Liver (tissue), 9 donors: ENCODE data around the gene PIGK. TPM values are rescaled to one million over a fixed set of nuclear protein-coding genes. Genes with fewer than 3 reads are reported as not detected.

ENCODE experiments used
- DNase-seq: peaks from one replicate; pipeline ENCODE4 v3.0.0-alpha.2; 2017; ENCODE audit warnings: low spot score
- H3K27ac ChIP-seq, 2 donors: one replicate each; pipeline ENCODE4 v1.7.0; 2013; ENCODE audit warnings: inconsistent platforms in 2 of 2, low read length in 2 of 2, control low read depth in 1 of 2, low read depth in 1 of 2, mild to moderate bottlenecking in 1 of 2
- H3K27me3 ChIP-seq, 4 donors: one replicate each; pipeline versions ENCODE4 v1.6.1 to v1.7.0; 2013; ENCODE audit warnings: low read length in 3 of 4, inconsistent platforms in 1 of 4, mild to moderate bottlenecking in 1 of 4, moderate library complexity in 1 of 4; ENCODE audit not compliant: control insufficient read depth in 4 of 4, insufficient read depth in 4 of 4
- H3K36me3 ChIP-seq, 4 donors: one replicate each; pipeline versions ENCODE4 v1.6.1 to v1.7.0; 2013; ENCODE audit warnings: low read length in 3 of 4, mild to moderate bottlenecking in 3 of 4, low read depth in 1 of 4, moderate library complexity in 1 of 4; ENCODE audit not compliant: control insufficient read depth in 4 of 4, insufficient read depth in 3 of 4
- H3K4me1 ChIP-seq, 4 donors: one replicate each; pipeline versions ENCODE4 v1.6.1 to v1.7.0; 2013; ENCODE audit warnings: low read length in 3 of 4, mild to moderate bottlenecking in 3 of 4, moderate library complexity in 1 of 4; ENCODE audit not compliant: control insufficient read depth in 4 of 4, insufficient read depth in 4 of 4
- H3K4me3 ChIP-seq, 3 donors: one replicate each; pipeline versions ENCODE4 v1.6.1 to v1.7.0; 2013; ENCODE audit warnings: low read length in 3 of 3, control low read depth in 1 of 3, low read depth in 1 of 3, mild to moderate bottlenecking in 1 of 3
- H3K9ac ChIP-seq, 2 donors: one replicate each; pipeline ENCODE4 v1.7.0; 2013; ENCODE audit warnings: low read length in 2 of 2, mild to moderate bottlenecking in 2 of 2, moderate library complexity in 2 of 2, control low read depth in 1 of 2, low read depth in 1 of 2
- H3K9me3 ChIP-seq, 4 donors: one replicate each; pipeline versions ENCODE4 v1.6.1 to v1.7.0; 2013; ENCODE audit warnings: low read length in 3 of 4; ENCODE audit not compliant: control insufficient read depth in 4 of 4
- EGR1 ChIP-seq, 2 donors: IDR thresholded peaks; 2 replicates each; pipeline ENCODE4 v1.6.1; 2016 to 2018; ENCODE audit warnings: antibody characterized with exemption in 2 of 2, low read depth in 2 of 2
- FOXA1 ChIP-seq: IDR thresholded peaks from 2 replicates; pipeline ENCODE4 v1.6.1; 2016; ENCODE audit warnings: antibody characterized with exemption
- FOXA2 ChIP-seq: IDR thresholded peaks from 2 replicates; pipeline ENCODE4 v1.6.1; 2016; ENCODE audit warnings: antibody characterized with exemption
- GABPA ChIP-seq, 2 donors: IDR thresholded peaks in 1 of 2; conservative IDR thresholded peaks in 1 of 2; 2 replicates each; pipeline ENCODE4 v1.6.1; 2016; ENCODE audit warnings: antibody characterized with exemption in 2 of 2, mild to moderate bottlenecking in 1 of 2, moderate library complexity in 1 of 2
- HNF4A ChIP-seq, 2 donors: conservative IDR thresholded peaks; 2 replicates each; pipeline ENCODE4 v1.6.1; 2016; ENCODE audit warnings: antibody characterized with exemption in 2 of 2, mild to moderate bottlenecking in 2 of 2
- HNF4G ChIP-seq: IDR thresholded peaks from 2 replicates; pipeline ENCODE4 v1.6.1; 2016; ENCODE audit warnings: antibody characterized with exemption
- JUND ChIP-seq, 2 donors: IDR thresholded peaks; 2 replicates each; pipeline ENCODE4 v1.6.1; 2016; ENCODE audit warnings: antibody characterized with exemption in 2 of 2
- NR2F2 ChIP-seq: IDR thresholded peaks from 2 replicates; pipeline ENCODE4 v1.6.1; 2016; ENCODE audit warnings: antibody characterized with exemption
- RAD21 ChIP-seq, 2 donors: IDR thresholded peaks; 2 replicates each; pipeline ENCODE4 v1.6.1; 2016; ENCODE audit warnings: antibody characterized with exemption in 2 of 2, mild to moderate bottlenecking in 2 of 2
- RXRA ChIP-seq, 2 donors: IDR thresholded peaks; 2 replicates each; pipeline ENCODE4 v1.6.1; 2017 to 2018; ENCODE audit warnings: antibody characterized with exemption in 2 of 2, mild to moderate bottlenecking in 1 of 2
- SP1 ChIP-seq: IDR thresholded peaks from 2 replicates; pipeline ENCODE4 v1.6.1; 2018; ENCODE audit warnings: antibody characterized with exemption, mild to moderate bottlenecking
- TAF1 ChIP-seq: conservative IDR thresholded peaks from 2 replicates; pipeline ENCODE4 v1.6.1; 2016; ENCODE audit warnings: antibody characterized with exemption, mild to moderate bottlenecking
- YY1 ChIP-seq: IDR thresholded peaks from 2 replicates; pipeline ENCODE4 v1.6.1; 2016; ENCODE audit warnings: antibody characterized with exemption, mild to moderate bottlenecking
- WGBS: extraction: QIAGEN DNeasy Blood & Tissue Kit; methylation state at CpG from one replicate; pipeline ENCODE4 v1.1.7; 2013; 5-methylcytosine and 5-hydroxymethylcytosine counted together
- polyA plus RNA-seq, 2 donors: library from polyadenylated mRNA; stranded (reverse) in 1 of 2; unstranded in 1 of 2; fragments of 200-250 nt in 1 of 2; fragments of >200 nt in 1 of 2; fragmentation: Nextera tagmentation in 1 of 2; extraction: Ambion mirVana in 1 of 2; gene quantifications; one replicate each; pipeline versions ENCODE4 v1.2.1 to v1.2.3, GENCODE V29; 2013 to 2015
- total RNA-seq, 2 donors: library from RNA; depleted of rRNA; stranded (reverse); fragments of >200 nt; gene quantifications; one replicate each; pipeline ENCODE4 v1.2.3, GENCODE V29; 2014
- TF ChIP-seq, protein P1 (sequence below): IDR thresholded peaks from 2 replicates; pipeline ENCODE4 v1.6.1; 2016; ENCODE audit warnings: antibody characterized with exemption
- TF ChIP-seq, protein P2 (sequence below): IDR thresholded peaks from 2 replicates; pipeline ENCODE4 v1.6.1; 2016; ENCODE audit warnings: antibody characterized with exemption
- TF ChIP-seq, protein P3 (sequence below): fragments of 150-350 bp; IDR thresholded peaks from 2 replicates; pipeline ENCODE4 v1.5.1; 2017; ENCODE audit warnings: improper control_type of control experiment, low read depth, low read length; ENCODE audit not compliant: missing input control
- TF ChIP-seq, protein P4 (sequence below): IDR thresholded peaks from 2 replicates; pipeline ENCODE4 v1.6.1; 2016; ENCODE audit warnings: antibody characterized with exemption
- donor health status: healthy.
- donor health status: healthy.
- donor health status: healthy.
- donor health status: healthy.
- donor health status: healthy.

Gene PIGK
- total and polyA plus RNA-seq, 4 donors: 10.8 to 15.6 (median 14.4) TPM

DNA sequence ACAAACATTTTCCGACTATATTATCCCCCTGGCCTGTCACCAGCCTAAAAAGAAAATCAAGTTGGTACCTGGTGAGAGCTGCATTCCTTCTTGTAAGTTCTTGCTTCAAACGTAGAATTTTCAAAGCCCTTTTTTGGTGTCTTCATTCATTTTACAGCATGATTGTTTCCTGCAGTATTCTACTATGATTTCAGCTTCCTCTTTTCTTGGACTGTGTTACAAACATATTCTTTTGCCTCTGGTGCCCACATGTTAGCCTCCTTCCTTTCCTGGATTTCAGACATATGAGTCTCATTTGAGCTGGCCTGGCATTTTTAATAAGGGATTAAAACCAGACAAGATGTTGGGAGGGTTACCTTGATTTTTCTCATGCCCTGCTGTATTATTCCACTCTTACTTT is 142.5 kb downstream of the PIGK start:
- no peak for DNase-seq
- TF ChIP-seq, protein P1, sequence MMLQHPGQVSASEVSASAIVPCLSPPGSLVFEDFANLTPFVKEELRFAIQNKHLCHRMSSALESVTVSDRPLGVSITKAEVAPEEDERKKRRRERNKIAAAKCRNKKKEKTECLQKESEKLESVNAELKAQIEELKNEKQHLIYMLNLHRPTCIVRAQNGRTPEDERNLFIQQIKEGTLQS: no peak
- TF ChIP-seq NR2F2: no peak
- TF ChIP-seq FOXA2: no peak
- TF ChIP-seq HNF4G: no peak
- TF ChIP-seq RAD21 (IDR thresholded peaks at IDR 0.05): no peak
- TF ChIP-seq, protein P2, sequence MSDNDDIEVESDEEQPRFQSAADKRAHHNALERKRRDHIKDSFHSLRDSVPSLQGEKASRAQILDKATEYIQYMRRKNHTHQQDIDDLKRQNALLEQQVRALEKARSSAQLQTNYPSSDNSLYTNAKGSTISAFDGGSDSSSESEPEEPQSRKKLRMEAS: no peak
- TF ChIP-seq RXRA (IDR thresholded peaks at IDR 0.05): no peak
- Histone ChIP-seq H3K36me3 (no peaks in the 10 kb centered on the region), H3K9me3 (no peaks in the 10 kb centered on the region), H3K27me3 (no peaks in the 10 kb centered on the region), H3K4me1 (no peaks in the 10 kb centered on the region), H3K4me3 (no peak overlapping the region), H3K27ac (no peak overlapping the region), H3K9ac (no peak overlapping the region)
- WGBS: 77% methylated on average over 2 of the region's 2 CpGs

DNA sequence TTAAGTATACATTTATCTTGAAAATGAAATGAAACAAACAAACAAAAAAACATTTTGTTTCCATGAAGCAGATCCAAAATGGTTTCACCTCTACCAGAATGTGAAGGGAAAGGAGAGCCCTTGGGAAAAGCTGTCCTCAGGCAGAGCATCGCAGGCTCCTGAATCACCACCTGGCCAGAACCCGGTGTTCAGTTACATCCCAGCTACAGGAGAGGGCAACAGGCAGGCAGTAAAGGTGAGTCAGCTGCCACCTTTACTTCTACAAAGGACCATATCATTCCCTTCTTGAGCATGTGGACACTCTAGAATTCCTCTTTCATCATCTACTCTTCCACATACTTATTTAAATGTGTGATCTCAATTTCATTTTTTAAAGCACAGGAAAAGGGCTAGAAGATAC is 151.2 kb downstream of the PIGK start:
- WGBS: 86% methylated on average over 2 of the region's 2 CpGs
- no peaks in the 10 kb centered on the region for H3K4me1 ChIP-seq
- no peak overlapping the region for H3K4me3 ChIP-seq
- TF ChIP-seq YY1 (no peak), FOXA2 (no peak), FOXA1 (no peak), HNF4A (conservative IDR thresholded peaks at IDR 0.05) (no peak), RXRA (IDR thresholded peaks at IDR 0.05) (no peak), EGR1 (IDR thresholded peaks at IDR 0.05; ENCODE audit: low read depth in 2 of 2) (no peak)
- TF ChIP-seq, protein P3, sequence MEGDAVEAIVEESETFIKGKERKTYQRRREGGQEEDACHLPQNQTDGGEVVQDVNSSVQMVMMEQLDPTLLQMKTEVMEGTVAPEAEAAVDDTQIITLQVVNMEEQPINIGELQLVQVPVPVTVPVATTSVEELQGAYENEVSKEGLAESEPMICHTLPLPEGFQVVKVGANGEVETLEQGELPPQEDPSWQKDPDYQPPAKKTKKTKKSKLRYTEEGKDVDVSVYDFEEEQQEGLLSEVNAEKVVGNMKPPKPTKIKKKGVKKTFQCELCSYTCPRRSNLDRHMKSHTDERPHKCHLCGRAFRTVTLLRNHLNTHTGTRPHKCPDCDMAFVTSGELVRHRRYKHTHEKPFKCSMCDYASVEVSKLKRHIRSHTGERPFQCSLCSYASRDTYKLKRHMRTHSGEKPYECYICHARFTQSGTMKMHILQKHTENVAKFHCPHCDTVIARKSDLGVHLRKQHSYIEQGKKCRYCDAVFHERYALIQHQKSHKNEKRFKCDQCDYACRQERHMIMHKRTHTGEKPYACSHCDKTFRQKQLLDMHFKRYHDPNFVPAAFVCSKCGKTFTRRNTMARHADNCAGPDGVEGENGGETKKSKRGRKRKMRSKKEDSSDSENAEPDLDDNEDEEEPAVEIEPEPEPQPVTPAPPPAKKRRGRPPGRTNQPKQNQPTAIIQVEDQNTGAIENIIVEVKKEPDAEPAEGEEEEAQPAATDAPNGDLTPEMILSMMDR: no peak
- TF ChIP-seq, protein P1: no peak
- H3K36me3 ChIP-seq: no peaks in the 10 kb centered on the region
- H3K9ac ChIP-seq: no peak overlapping the region
- DNase-seq: no peak
- no peak overlapping the region for H3K27ac ChIP-seq
- no peaks in the 10 kb centered on the region for H3K27me3 ChIP-seq
- H3K9me3 ChIP-seq: no peaks in the 10 kb centered on the region

DNA sequence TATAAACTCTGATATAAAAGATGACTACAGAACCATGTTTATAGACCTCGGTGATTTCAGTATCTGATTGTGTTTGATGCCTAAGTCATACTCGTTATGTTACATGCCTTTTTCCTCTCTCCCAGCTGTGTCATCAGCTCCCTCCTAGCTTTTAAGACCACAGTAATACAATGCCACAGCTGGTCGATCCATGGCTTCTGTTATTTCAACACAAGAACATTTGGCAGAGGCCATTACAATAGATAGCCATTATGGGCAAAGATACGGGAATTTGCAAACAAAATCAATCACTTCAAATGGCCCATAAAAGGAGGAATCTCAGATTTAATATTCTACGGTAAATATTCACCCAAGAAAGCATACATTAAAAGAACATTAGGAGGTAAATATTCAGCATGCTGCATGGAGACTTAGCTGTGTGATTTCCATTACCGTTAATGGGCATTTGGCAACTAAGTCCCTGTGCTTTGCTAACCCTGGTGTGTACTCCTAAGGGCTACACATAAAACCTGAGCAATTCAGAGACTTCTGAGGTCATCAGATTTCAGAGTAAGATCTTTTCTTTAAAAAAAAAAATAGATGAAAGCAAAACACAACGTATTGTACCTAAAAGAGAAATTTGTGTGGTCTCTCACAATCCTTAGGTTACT is 153.4 kb downstream of the PIGK start:
- Histone ChIP-seq H3K9ac (no peak overlapping the region), H3K4me3 (no peak overlapping the region), H3K27ac (no peak overlapping the region), H3K36me3 (no peaks in the 10 kb centered on the region), H3K4me1 (no peaks in the 10 kb centered on the region), H3K9me3 (no peaks in the 10 kb centered on the region), H3K27me3 (no peaks in the 10 kb centered on the region)
- WGBS: 70% methylated on average over 7 of the region's 7 CpGs
- no peak for DNase-seq
- TF ChIP-seq GABPA (IDR thresholded peaks at IDR 0.05 in 1 of 2, conservative IDR thresholded peaks at IDR 0.05 in 1 of 2): no peak
- TF ChIP-seq FOXA2: no peak
- no peak for TF ChIP-seq HNF4A (conservative IDR thresholded peaks at IDR 0.05)
- TF ChIP-seq TAF1: no peak
- no peak for TF ChIP-seq RXRA (IDR thresholded peaks at IDR 0.05)
- no peak for TF ChIP-seq JUND (IDR thresholded peaks at IDR 0.05)
- TF ChIP-seq FOXA1: no peak
- no peak for TF ChIP-seq RAD21 (IDR thresholded peaks at IDR 0.05)
- TF ChIP-seq, protein P3: no peak
- TF ChIP-seq, protein P4, sequence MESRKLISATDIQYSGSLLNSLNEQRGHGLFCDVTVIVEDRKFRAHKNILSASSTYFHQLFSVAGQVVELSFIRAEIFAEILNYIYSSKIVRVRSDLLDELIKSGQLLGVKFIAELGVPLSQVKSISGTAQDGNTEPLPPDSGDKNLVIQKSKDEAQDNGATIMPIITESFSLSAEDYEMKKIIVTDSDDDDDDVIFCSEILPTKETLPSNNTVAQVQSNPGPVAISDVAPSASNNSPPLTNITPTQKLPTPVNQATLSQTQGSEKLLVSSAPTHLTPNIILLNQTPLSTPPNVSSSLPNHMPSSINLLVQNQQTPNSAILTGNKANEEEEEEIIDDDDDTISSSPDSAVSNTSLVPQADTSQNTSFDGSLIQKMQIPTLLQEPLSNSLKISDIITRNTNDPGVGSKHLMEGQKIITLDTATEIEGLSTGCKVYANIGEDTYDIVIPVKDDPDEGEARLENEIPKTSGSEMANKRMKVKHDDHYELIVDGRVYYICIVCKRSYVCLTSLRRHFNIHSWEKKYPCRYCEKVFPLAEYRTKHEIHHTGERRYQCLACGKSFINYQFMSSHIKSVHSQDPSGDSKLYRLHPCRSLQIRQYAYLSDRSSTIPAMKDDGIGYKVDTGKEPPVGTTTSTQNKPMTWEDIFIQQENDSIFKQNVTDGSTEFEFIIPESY: no peak
- no peak for TF ChIP-seq EGR1 (IDR thresholded peaks at IDR 0.05; ENCODE audit: low read depth in 2 of 2)
- no peak for TF ChIP-seq HNF4G
- TF ChIP-seq, protein P2: no peak
- no peak for TF ChIP-seq NR2F2
- TF ChIP-seq, protein P1: no peak
- no peak for TF ChIP-seq YY1
- TF ChIP-seq SP1: no peak
